Brain microvascular endothelial cell (primary cell): ENCODE data around the gene GRWD1.

ENCODE experiments used
- DNase-seq: peaks from one replicate; pipeline ENCODE4 v3.0.0-alpha.2; 2020
- H3K27ac ChIP-seq: fragments of 250-450 bp; sonication (Bioruptor Pico); 2 replicates; pipeline ENCODE4 v1.5.1; 2020; ENCODE audit warnings: mild to moderate bottlenecking, moderate library complexity
- H3K27me3 ChIP-seq: fragments of 250-450 bp; sonication (Bioruptor Pico); replicated peaks from 2 replicates; pipeline ENCODE4 v1.5.1; 2020; ENCODE audit warnings: mild to moderate bottlenecking
- H3K36me3 ChIP-seq: fragments of 250-450 bp; sonication (Bioruptor Pico); replicated peaks from 2 replicates; pipeline ENCODE4 v1.5.1; 2020; ENCODE audit warnings: mild to moderate bottlenecking
- H3K4me3 ChIP-seq: 2 replicates; pipeline ENCODE4 v1.5.1; 2011; ENCODE audit warnings: low read depth, mild to moderate bottlenecking, control low read depth, low read length, moderate library complexity
- in situ Hi-C: cut with HindIII; loops from 2 replicates; pipeline ENCODE4 v1.10.0; 2017; ENCODE audit warnings: low sequenced_read_pairs, low pct_ligation_motif_present
- TF ChIP-seq, protein P1 (sequence below): IDR thresholded peaks from 2 replicates; pipeline ENCODE4 v1.5.1; 2011; ENCODE audit warnings: low read depth, mild to moderate bottlenecking, moderate library complexity, low read length, control low read depth, inconsistent platforms; ENCODE audit errors: missing control alignments

The GRWD1 gene

DNA sequence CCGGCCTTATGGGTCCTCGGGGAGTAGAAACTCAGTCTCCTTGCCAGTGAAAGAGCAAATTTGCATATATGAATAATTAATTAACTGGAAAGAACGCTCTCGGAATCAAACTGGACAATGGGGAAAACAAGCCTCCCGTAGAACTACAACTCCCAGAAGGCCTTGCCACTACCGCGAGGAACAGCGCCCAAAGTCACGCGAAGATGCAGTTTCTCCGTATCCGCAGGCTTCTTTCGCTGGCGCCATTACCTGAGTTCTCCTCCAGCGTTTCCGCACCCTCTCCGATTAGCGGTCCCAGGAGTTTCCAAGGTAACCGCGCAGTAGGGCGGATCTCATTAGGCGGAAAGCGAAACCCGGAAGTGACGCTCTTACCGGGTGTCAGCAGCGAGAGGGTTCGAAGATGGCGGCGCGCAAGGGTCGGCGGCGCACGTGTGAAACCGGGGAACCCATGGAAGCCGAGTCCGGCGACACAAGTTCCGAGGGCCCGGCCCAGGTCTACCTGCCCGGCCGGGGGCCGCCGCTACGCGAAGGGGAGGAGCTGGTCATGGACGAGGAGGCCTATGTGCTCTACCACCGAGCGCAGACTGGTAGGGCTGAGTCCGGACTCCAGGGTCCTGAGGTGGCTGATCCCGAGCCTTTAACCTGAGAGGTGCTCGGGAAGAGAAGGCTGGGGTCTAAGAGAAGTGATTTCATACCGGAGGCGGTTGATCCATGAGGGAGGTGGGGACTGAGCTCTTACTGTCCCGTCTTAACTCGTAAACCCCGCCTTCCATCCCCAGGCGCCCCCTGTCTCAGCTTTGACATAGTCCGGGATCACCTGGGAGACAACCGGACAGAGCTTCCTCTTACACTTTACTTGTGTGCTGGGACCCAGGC, at the start of gene GRWD1:
Gene GRWD1 (plus strand): TSS at position 378 of the 876 bp plus-strand sequence. CDS start 23 bp downstream, at position 401.
- TF ChIP-seq, protein P1, sequence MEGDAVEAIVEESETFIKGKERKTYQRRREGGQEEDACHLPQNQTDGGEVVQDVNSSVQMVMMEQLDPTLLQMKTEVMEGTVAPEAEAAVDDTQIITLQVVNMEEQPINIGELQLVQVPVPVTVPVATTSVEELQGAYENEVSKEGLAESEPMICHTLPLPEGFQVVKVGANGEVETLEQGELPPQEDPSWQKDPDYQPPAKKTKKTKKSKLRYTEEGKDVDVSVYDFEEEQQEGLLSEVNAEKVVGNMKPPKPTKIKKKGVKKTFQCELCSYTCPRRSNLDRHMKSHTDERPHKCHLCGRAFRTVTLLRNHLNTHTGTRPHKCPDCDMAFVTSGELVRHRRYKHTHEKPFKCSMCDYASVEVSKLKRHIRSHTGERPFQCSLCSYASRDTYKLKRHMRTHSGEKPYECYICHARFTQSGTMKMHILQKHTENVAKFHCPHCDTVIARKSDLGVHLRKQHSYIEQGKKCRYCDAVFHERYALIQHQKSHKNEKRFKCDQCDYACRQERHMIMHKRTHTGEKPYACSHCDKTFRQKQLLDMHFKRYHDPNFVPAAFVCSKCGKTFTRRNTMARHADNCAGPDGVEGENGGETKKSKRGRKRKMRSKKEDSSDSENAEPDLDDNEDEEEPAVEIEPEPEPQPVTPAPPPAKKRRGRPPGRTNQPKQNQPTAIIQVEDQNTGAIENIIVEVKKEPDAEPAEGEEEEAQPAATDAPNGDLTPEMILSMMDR, result peak; percentile 45
- Histone ChIP-seq H3K27ac (peak within 1 kb of the TSS; percentile 81), H3K36me3 (peaks cover 33% of the 10 kb centered on the region), H3K4me3 (peak within 1 kb of the TSS; percentile 97), H3K27me3 (peaks cover 17% of the 10 kb centered on the region)
- in situ Hi-C loops, result no loop called here
- peak; percentile 95 for DNase-seq

DNA sequence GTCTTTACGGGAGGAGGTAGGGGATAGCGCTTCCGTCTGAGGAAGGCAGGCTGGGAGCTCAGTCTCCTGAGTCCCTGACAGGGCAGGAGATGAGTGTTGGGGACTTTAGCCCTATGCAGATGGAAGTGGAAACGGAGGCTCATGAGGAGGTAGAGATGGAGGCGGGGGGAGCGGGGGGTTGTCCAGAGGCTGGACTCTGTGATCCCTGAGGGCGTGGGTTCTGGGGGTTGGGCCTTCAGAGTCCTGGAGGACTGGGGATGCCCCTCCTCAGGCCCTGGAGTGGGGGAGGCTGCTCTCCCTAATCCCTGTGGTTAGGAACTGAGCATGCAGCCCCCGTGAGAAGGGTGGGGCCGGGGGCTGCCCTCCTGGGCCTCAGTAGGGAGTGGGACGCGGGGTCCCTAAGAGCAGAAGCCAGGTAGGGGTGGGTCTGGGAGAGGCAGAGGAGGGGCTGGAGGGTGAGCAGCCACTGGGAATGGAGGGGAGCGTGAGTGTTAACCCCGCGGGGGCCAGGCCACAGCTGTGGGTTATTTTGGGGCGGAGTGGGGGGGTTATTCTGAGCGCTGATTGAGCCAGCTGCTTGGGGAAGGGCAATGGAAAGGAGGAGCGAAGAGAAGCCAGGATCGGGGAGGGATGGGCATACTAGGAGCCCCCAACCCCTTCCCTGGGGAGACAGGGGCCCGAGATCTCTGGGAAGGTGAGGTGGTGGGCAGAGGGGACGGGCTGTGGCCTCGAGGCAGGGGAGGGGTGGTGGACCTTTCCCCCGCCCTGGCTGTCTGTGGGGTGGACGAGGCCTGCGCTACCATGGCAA, 49.6 kb upstream of the GRWD1 start:
- TF ChIP-seq, protein P1, result no peak

GRCh38 chr19:48396824-48397176, 49.0 kb upstream of the GRWD1 start:
- TF ChIP-seq, protein P1, result no peak
- Histone ChIP-seq H3K27me3 (peaks cover 8% of the 10 kb centered on the region), H3K4me3 (no peak overlapping the region), H3K36me3 (no peaks in the 10 kb centered on the region), H3K27ac (no peak overlapping the region)
- in situ Hi-C loops, result no loop called here
- no peak for DNase-seq

More for the DNA sequence above, 49.6 kb upstream of the GRWD1 start:
- H3K36me3 ChIP-seq, result no peaks in the 10 kb centered on the region
- H3K4me3 ChIP-seq, result no peak overlapping the region
- no peak for DNase-seq
- no peak overlapping the region for H3K27ac ChIP-seq
- peaks cover 8% of the 10 kb centered on the region for H3K27me3 ChIP-seq
- in situ Hi-C loops, result no loop called here

DNA sequence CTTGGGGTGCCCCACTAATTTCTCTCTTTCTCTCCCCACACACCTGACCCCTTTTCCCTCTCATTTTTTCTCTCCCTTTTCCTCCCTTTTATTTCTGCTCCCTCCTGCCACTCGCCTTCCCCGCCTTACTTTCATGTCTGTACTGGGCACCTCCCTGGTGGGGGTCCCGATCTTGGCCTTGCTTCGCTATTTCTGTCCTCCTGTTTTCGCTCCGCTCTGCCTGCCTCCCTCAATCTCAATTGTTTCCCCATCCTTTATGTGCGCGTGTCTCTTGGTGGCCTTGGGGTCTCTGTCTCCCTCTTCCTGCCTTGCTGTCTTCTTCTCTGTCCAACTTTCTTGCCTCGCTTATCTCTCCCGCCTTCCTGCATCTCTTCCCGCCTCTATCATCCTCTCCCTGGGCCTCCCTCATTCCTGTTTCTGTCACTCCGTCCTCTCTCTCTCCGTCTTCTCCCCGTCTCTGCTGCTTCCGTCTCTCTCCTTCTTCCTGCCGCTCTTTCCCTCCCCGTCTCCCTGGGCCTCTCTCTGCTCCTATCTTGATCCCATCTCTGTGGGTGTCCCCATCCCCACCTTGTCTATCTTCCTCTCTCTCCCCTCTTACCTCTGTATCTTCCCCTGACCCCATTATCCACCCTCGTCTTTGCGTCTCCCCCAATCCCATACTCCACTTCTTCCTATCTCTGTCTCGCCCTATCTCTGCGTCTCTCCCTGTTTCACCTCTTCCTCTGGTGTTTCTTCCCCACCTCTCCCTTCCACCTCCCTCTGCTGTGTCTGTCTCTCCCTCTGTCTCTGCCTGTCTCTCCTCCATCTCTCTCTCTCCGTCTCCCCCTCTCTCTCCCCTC, 48.3 kb upstream of the GRWD1 start:
- Histone ChIP-seq H3K27ac (no peak overlapping the region), H3K4me3 (peak overlapping the region; percentile 59), H3K27me3 (peaks cover 8% of the 10 kb centered on the region), H3K36me3 (no peaks in the 10 kb centered on the region)
- DNase-seq, result no peak
- in situ Hi-C loops, result no loop called here
- TF ChIP-seq, protein P1, result no peak

DNA sequence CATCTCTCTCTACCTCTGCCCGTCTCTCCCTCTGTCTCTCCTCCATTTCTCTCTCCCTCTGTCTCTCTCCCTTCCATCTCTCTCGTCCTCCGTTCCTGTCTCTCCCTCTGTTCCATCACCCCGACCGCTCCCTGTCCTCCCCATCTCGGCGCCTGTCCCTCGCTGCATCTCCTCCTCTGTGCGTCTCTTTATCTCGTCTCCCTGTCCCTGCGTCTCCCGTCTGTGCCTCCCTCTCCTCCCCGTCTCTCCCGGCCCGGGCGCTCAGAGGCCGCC, 47.7 kb upstream of the GRWD1 start:
- Histone ChIP-seq H3K27ac (peak overlapping the region; percentile 26), H3K36me3 (no peaks in the 10 kb centered on the region), H3K4me3 (peak overlapping the region; percentile 59), H3K27me3 (peaks cover 8% of the 10 kb centered on the region)
- no peak for DNase-seq
- TF ChIP-seq, protein P1, result no peak
- in situ Hi-C loops, result no loop called here
